ENCODE data around the gene KRT2. TPM values are rescaled to one million over a fixed set of nuclear protein-coding genes. Genes with fewer than 3 reads are reported as not detected.

Gene KRT2
- total RNA-seq, 2 experiments from 2014 or later = 0.10 TPM; not detected in 1

DNA sequence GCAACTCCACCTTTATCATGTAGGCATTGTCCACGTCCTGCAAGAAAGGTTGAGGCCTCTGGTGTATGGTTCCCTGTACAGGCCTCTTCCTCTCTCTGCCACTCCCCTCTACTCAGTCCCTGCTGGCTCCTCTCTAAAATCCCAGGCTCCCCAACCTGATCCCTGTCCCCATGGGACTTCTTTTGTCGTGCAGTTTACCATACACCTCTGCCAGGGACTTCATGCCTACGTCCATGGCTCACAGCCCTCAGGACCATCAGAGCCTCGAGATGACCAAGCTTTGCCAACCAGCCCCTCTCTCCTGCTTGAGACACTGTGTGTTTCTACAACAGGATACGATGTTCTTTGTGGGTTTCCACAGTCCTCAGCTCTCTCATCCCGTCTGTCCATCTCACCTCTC lies 2.9 kb downstream of the KRT2 start:
- no peak overlapping the region for H3K27ac Mint-ChIP-seq
- peaks cover 14% of the 10 kb centered on the region for H3K36me3 Mint-ChIP-seq (ENCODE audit: low read depth)
- H3K9me3 Mint-ChIP-seq (ENCODE audit: insufficient read depth) = peaks cover 5% of the 10 kb centered on the region
- POLR2A ChIA-PET = interaction anchor here (1.0 kb wide), 1 partner anchor 30 kb away, joined by 3 read pairs; no protein-coding TSS in a partner anchor
- H3K27me3 Mint-ChIP-seq (ENCODE audit: low read depth) = peaks cover 10% of the 10 kb centered on the region
- no peak for DNase-seq
- CTCF ChIA-PET = interaction anchor here (1.4 to 1.5 kb wide), 2 partner anchors 63 to 231 kb away, joined by 4 read pairs; no protein-coding TSS in a partner anchor
- H3K4me1 Mint-ChIP-seq (ENCODE audit: low read depth) = peaks cover 72% of the 10 kb centered on the region
- no peak overlapping the region for H3K4me3 Mint-ChIP-seq
- no peak for ATAC-seq

DNA sequence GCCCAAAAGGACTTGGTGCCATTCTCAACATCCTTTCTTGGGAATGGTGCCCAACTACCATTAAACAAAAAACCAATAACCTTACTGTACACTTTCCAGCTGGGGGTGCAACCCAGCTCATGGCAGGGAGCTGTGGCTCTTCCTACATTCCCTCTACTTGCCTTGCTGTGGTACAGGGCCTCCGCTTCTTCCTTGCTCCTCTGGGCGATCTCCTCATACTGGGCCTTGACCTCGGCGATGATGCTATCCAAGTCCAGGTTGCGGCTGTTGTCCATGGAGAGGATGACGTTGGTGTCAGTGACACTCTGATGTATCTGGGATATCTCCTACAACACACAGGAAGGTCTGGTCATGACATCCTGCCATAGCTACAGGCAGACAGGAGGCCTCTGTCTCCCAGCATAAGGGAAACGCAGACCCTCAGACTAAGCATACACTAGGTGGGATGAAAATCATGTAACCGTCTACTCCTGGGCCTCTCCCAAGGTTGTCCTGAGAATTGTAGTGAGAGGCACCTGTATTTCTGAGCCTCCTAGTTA lies 3.9 kb downstream of the KRT2 start:
- DNase-seq = peak; percentile 12
- H3K4me3 Mint-ChIP-seq = no peak overlapping the region
- CTCF ChIA-PET = interaction anchor here (1.0 to 1.5 kb wide), 4 partner anchors 13 to 62 kb away, joined by 3 to 4 read pairs (median 4); no protein-coding TSS in a partner anchor
- peak overlapping the region; percentile 56 for H3K27ac Mint-ChIP-seq
- H3K9me3 Mint-ChIP-seq (ENCODE audit: insufficient read depth) = peaks cover 5% of the 10 kb centered on the region
- peaks cover 14% of the 10 kb centered on the region for H3K36me3 Mint-ChIP-seq (ENCODE audit: low read depth)
- H3K4me1 Mint-ChIP-seq (ENCODE audit: low read depth) = peaks cover 69% of the 10 kb centered on the region
- peaks cover 3% of the 10 kb centered on the region for H3K27me3 Mint-ChIP-seq (ENCODE audit: low read depth)
- no peak for ATAC-seq
- POLR2A ChIA-PET = no interaction called here

DNA sequence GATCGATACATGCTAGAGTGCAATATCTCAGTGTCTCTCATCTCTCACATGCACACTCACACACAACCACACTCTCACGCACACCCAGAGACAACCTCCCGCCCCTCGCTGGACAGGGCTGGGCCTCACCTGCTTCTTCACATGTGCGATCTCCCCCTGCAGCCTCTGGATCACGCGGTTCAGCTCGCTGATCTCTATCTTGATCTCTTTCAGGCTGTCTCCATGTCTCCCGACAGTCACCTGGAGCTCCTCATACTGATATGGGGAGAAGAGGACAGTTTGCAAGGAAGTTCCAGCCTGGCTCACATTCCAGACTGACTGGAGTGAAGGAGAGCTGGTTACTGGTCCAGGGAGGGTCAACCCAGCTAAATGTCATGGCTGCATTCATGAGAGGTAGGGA lies 4.4 kb downstream of the KRT2 start:
- H3K4me1 Mint-ChIP-seq (ENCODE audit: low read depth) = peaks cover 66% of the 10 kb centered on the region

DNA sequence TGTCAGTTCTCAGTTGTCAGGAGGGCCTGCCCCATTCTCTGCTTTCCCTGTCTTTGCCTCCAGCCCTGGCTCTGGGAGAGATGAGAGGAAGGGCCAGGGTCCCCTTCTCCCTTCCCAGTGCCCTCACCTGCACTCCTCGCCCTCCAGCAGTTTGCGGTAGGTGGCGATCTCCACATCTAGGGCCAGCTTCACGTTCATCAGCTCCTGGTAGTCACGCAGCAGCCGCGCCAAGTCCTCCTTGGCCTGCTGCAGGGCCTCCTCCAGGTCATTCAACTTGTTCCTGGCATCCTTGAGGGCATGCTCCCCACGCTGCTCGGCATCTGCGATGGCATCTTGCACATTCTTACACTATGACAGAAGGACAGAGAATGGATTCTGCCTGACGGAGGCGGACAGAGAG lies 5.4 kb downstream of the KRT2 start:
- Mint-ChIP-seq H3K4me1 (ENCODE audit: low read depth) (peaks cover 71% of the 10 kb centered on the region), H3K27me3 (ENCODE audit: low read depth) (no peaks in the 10 kb centered on the region), H3K4me3 (peak overlapping the region; percentile 50), H3K27ac (peak overlapping the region; percentile 99), H3K36me3 (ENCODE audit: low read depth) (peaks cover 14% of the 10 kb centered on the region), H3K9me3 (ENCODE audit: insufficient read depth) (peaks cover 5% of the 10 kb centered on the region)
- DNase-seq (peak; percentile 19), ATAC-seq (no peak)
- ChIA-PET CTCF (interaction anchor here (2.0 kb wide), 1 partner anchor 61 kb away, joined by 12 read pairs; no protein-coding TSS in a partner anchor), POLR2A (interaction anchor here (1.0 kb wide), 1 partner anchor 10 kb away, joined by 3 read pairs; no protein-coding TSS in a partner anchor)

More for the DNA sequence above, 4.4 kb downstream of the KRT2 start:
- ChIA-PET CTCF (interaction anchor here (1.0 to 1.5 kb wide), 4 partner anchors 13 to 62 kb away, joined by 3 to 4 read pairs (median 4); no protein-coding TSS in a partner anchor), POLR2A (no interaction called here)
- DNase-seq (peak; percentile 12), ATAC-seq (no peak)
- H3K27ac Mint-ChIP-seq = peak overlapping the region; percentile 99
- H3K9me3 Mint-ChIP-seq (ENCODE audit: insufficient read depth) = peaks cover 5% of the 10 kb centered on the region
- peaks cover 14% of the 10 kb centered on the region for H3K36me3 Mint-ChIP-seq (ENCODE audit: low read depth)
- no peak overlapping the region for H3K4me3 Mint-ChIP-seq
- peaks cover under 1% of the 10 kb centered on the region for H3K27me3 Mint-ChIP-seq (ENCODE audit: low read depth)

DNA sequence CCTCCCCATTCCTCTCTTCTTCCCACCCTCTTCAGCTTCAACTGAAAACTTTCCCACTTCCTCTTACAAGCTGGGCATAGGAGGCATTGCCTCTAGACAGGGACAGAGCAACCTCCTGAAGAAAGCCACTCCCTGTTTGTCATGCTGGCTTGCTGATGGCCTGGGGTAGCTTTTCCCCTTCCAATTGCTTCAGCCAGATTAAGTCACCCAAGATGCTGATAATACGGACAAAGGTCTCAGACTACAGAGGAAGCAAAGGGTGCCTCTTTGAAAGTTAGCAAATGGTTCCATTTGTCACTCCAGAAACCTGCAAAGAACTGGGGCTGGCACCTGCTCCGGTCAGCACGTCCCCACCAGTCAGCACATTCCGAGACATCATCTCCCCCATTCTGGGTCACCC lies 6.0 kb downstream of the KRT2 start:
- CTCF ChIA-PET = interaction anchor here (1.0 to 2.9 kb wide), 5 partner anchors 12 to 225 kb away, joined by 3 to 16 read pairs (median 3); no protein-coding TSS in a partner anchor
- peaks cover 14% of the 10 kb centered on the region for H3K36me3 Mint-ChIP-seq (ENCODE audit: low read depth)
- H3K4me3 Mint-ChIP-seq = peak overlapping the region; percentile 50
- POLR2A ChIA-PET = interaction anchor here (1.0 to 2.4 kb wide), 2 partner anchors 10 to 13 kb away, joined by 3 to 10 read pairs; no protein-coding TSS in a partner anchor
- H3K9me3 Mint-ChIP-seq (ENCODE audit: insufficient read depth) = peaks cover 5% of the 10 kb centered on the region
- ATAC-seq (peak; percentile 29), DNase-seq (peak; percentile 20)
- peaks cover 73% of the 10 kb centered on the region for H3K4me1 Mint-ChIP-seq (ENCODE audit: low read depth)
- H3K27me3 Mint-ChIP-seq (ENCODE audit: low read depth) = no peaks in the 10 kb centered on the region
- H3K27ac Mint-ChIP-seq = peak overlapping the region; percentile 99

DNA sequence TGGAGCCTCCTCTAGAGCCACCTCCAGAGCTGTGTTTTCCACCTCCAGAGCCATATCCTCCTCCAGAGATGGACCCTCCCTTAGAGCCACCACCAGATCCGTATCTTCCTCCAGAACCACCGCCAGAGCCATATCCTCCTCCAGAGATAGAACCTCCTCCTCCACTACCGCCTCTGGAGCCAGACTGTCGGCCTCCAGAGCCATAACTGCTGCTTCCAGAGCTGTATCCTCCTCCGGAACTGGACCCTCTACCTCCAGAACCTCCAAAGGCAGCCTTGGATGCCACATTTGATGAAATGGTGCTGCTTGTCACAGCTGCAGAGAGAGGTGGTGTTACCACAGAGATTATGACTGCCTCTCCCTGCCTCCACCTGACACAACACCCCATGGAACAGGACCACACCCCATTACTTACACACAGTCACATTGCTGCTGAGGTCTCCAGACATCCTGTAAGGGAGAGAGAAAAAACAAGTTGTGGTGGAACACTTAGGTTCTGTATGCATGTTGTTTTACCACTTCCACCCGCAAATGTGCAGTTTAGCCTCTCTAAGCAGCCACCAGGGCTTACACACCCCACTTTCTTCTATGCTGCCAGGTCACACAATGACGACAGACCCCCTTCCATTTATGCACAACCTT lies 6.8 kb downstream of the KRT2 start:
- peaks cover 73% of the 10 kb centered on the region for H3K4me1 Mint-ChIP-seq (ENCODE audit: low read depth)
- POLR2A ChIA-PET = interaction anchor here (1.0 to 2.4 kb wide), 3 partner anchors 9 to 65 kb away, joined by 3 to 10 read pairs (median 3); no protein-coding TSS in a partner anchor
- CTCF ChIA-PET = interaction anchor here (1.0 to 2.9 kb wide), 7 partner anchors 9 to 225 kb away, joined by 3 to 16 read pairs (median 3); no protein-coding TSS in a partner anchor

DNA sequence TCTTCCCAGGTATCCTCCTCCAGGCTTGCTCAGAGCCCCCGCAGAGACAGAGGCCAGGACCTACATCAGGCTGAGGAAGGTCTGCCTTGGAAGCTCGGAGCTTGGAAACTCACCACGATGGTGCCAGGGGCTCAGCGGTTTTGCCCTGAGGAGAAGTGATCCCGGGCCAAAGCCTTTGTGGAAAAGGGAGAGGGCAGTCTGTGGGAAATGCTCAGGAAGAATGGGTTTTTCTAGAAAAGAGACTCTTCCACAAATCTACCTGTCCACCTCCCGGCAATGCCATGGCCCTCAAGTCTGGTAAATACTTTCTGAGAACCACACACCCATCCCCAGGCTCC lies 8.0 kb downstream of the KRT2 start:
- Mint-ChIP-seq H3K27ac (peak overlapping the region; percentile 99), H3K36me3 (ENCODE audit: low read depth) (peaks cover 16% of the 10 kb centered on the region), H3K9me3 (ENCODE audit: insufficient read depth) (peaks cover 5% of the 10 kb centered on the region), H3K4me1 (ENCODE audit: low read depth) (peaks cover 62% of the 10 kb centered on the region), H3K4me3 (no peak overlapping the region), H3K27me3 (ENCODE audit: low read depth) (peaks cover 8% of the 10 kb centered on the region)
- ATAC-seq (no peak), DNase-seq (peak; percentile 16)
- POLR2A ChIA-PET = interaction anchor here (2.4 kb wide), 1 partner anchor 11 kb away, joined by 10 read pairs; no protein-coding TSS in a partner anchor
- CTCF ChIA-PET = interaction anchor here (1.1 to 2.9 kb wide), 3 partner anchors 10 to 33 kb away, joined by 3 to 16 read pairs (median 4); no protein-coding TSS in a partner anchor

More for the DNA sequence above, 6.8 kb downstream of the KRT2 start:
- H3K27ac Mint-ChIP-seq = peak overlapping the region; percentile 99
- H3K9me3 Mint-ChIP-seq (ENCODE audit: insufficient read depth) = peaks cover 5% of the 10 kb centered on the region
- ATAC-seq (peak; percentile 91), DNase-seq (peak; percentile 87)
- peak overlapping the region; percentile 50 for H3K4me3 Mint-ChIP-seq
- H3K36me3 Mint-ChIP-seq (ENCODE audit: low read depth) = peaks cover 14% of the 10 kb centered on the region
- peaks cover 3% of the 10 kb centered on the region for H3K27me3 Mint-ChIP-seq (ENCODE audit: low read depth)

DNA sequence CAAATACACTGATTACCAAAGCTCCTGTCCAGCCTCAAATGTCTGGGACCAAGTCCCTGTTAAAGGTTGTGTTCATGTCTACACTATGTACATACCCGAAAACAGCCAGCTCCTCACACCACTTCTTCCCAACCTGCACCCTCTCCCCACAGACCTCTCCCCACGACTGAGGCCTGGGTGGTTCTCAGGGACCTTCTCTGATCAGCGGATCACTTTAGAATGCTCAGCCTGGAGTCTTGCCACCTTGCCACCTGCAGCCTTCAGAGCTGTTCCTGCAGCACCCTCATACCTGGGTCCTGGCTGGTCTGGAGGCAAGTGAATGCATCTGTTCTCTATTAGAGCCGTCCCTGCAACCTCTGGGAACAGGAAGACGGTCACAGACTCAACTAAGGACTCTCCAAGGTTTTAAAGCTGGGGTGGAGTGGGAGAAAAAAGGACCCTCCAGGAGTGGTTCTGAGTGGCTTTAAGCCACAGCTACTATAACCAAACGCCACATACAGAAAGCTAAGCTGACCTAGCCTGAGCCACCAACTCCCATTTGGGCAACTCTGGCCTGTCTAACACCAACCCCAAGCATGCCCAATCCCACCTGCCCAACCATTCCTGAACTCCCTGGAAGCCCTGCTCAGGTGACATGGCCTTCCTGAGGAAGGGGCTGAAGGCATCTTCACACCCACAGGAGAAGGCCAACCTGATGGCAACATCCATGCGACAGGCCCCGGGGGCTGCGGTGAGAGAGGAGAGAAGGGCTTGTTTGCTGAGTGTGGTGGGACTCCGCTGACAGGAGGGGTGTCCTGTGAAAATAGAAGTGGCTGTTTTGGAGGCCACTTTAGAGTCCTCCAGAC lies 8.6 kb downstream of the KRT2 start:
- Mint-ChIP-seq H3K4me1 (ENCODE audit: low read depth) (peaks cover 57% of the 10 kb centered on the region), H3K27ac (peak overlapping the region; percentile 47), H3K27me3 (ENCODE audit: low read depth) (peaks cover 11% of the 10 kb centered on the region), H3K4me3 (no peak overlapping the region), H3K36me3 (ENCODE audit: low read depth) (peaks cover 16% of the 10 kb centered on the region), H3K9me3 (ENCODE audit: insufficient read depth) (peaks cover 5% of the 10 kb centered on the region)
- DNase-seq (peak; percentile 18), ATAC-seq (no peak)
- CTCF ChIA-PET = interaction anchor here (1.1 to 2.9 kb wide), 6 partner anchors 10 to 60 kb away, joined by 3 to 16 read pairs (median 4); no protein-coding TSS in a partner anchor
- POLR2A ChIA-PET = no interaction called here

DNA sequence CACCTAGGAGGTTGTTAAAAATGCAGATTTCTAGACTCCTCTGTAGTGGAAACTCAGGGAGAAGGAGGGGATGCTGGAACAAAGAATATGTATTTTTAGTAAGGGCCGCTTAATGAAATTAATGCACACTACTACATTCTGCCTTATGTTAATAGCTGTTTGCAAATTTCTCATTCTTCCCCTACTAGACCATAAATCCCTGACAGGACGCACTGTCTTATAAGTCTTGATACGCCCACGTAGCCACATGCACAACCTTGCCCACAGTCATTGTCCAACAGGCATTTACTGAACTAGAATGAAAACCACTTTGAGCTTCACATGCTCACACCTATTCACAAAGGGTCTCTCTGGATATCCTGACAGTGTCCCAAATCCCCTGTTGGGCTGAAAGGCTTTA lies 10.5 kb downstream of the KRT2 start:
- peaks cover 45% of the 10 kb centered on the region for H3K4me1 Mint-ChIP-seq (ENCODE audit: low read depth)
- DNase-seq (no peak), ATAC-seq (no peak)
- peaks cover 11% of the 10 kb centered on the region for H3K27me3 Mint-ChIP-seq (ENCODE audit: low read depth)
- peaks cover 5% of the 10 kb centered on the region for H3K9me3 Mint-ChIP-seq (ENCODE audit: insufficient read depth)
- CTCF ChIA-PET = interaction anchor here (1.2 to 2.5 kb wide), 4 partner anchors 8 to 225 kb away, joined by 3 to 11 read pairs (median 4); no protein-coding TSS in a partner anchor
- peaks cover 15% of the 10 kb centered on the region for H3K36me3 Mint-ChIP-seq (ENCODE audit: low read depth)
- POLR2A ChIA-PET = no interaction called here
- H3K4me3 Mint-ChIP-seq = no peak overlapping the region
- H3K27ac Mint-ChIP-seq = no peak overlapping the region

DNA sequence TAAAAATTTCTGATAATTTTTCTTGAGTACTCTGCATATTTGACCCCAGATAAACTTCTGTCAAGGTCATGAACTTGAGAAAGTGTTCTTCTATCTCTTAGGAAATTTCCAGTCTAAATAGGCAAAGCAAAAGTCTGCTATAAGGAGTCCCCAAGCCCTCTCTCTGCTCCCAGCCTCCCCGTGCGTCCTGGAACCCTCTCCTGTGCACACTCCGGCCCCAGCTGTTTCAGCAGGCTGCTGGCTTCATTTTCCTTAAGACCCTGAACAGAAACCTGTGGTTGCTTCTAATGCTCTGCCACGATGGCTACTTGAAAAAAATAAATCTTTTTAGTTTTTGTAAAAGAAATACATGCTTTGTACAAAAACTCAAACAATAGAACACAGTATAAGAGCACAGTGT lies 14.7 kb downstream of the KRT2 start:
- H3K9me3 Mint-ChIP-seq (ENCODE audit: insufficient read depth) = no peaks in the 10 kb centered on the region
- CTCF ChIA-PET = interaction anchor here (1.1 to 1.4 kb wide), 2 partner anchors 8 to 233 kb away, joined by 3 to 4 read pairs; no protein-coding TSS in a partner anchor
- H3K36me3 Mint-ChIP-seq (ENCODE audit: low read depth) = peaks cover 6% of the 10 kb centered on the region
- DNase-seq = peak; percentile 9
- H3K27ac Mint-ChIP-seq = no peak overlapping the region
- ATAC-seq = no peak
- peaks cover 48% of the 10 kb centered on the region for H3K4me1 Mint-ChIP-seq (ENCODE audit: low read depth)
- POLR2A ChIA-PET = no interaction called here
- H3K4me3 Mint-ChIP-seq = no peak overlapping the region
- H3K27me3 Mint-ChIP-seq (ENCODE audit: low read depth) = peaks cover 11% of the 10 kb centered on the region

Data from activated CD8-positive, alpha-beta T cell treated with anti-CD3 and anti-CD28 coated beads, Interleukin-2, amount 10 ng/mL, durations not matched to agents 7 days and 5 days (primary cell).